Glutamatergic neuron (in vitro differentiated cells): ENCODE data around the gene C15orf39. TPM values are rescaled to one million over a fixed set of nuclear protein-coding genes. Genes with fewer than 3 reads are reported as not detected.
"Not testable (repeated sequence)": the region's sequence is repeated elsewhere in the genome, so short reads cannot be mapped to it uniquely, and the experiment has no call there.

Source experiments
- DNase-seq: peaks from one replicate; pipeline ENCODE4 v3.0.0; 2022
- H3K27ac Mint-ChIP-seq: one replicate; pipeline ENCODE4 v1.8.0; 2020; ENCODE audit warnings: mild to moderate bottlenecking, mixed read lengths, inconsistent platforms; ENCODE audit not compliant: unreplicated experiment
- H3K27me3 Mint-ChIP-seq: one replicate; pipeline ENCODE4 v1.8.0; 2020; ENCODE audit warnings: mild to moderate bottlenecking, moderate library complexity, mixed read lengths, inconsistent platforms; ENCODE audit not compliant: unreplicated experiment
- H3K36me3 Mint-ChIP-seq: one replicate; pipeline ENCODE4 v1.8.0; 2020; ENCODE audit warnings: mild to moderate bottlenecking, mixed read lengths, inconsistent platforms; ENCODE audit not compliant: unreplicated experiment
- H3K4me1 Mint-ChIP-seq: one replicate; pipeline ENCODE4 v1.8.0; 2020; ENCODE audit warnings: mild to moderate bottlenecking, low read depth, mixed read lengths, inconsistent platforms; ENCODE audit not compliant: unreplicated experiment
- H3K4me3 Mint-ChIP-seq: one replicate; pipeline ENCODE4 v1.8.0; 2020; ENCODE audit warnings: mild to moderate bottlenecking, mixed read lengths, inconsistent platforms; ENCODE audit not compliant: unreplicated experiment
- H3K9me3 Mint-ChIP-seq: one replicate; pipeline ENCODE4 v1.8.0; 2020; ENCODE audit warnings: mild to moderate bottlenecking, moderate library complexity, mixed read lengths, inconsistent platforms; ENCODE audit not compliant: unreplicated experiment
- total RNA-seq: library from RNA; stranded (reverse); fragmentation: NEBNext Ultra II Directional; extraction: Animal tissue kit (Norgen Biotek cat#: 25700); gene quantifications from one replicate; pipeline ENCODE4 v1.2.1, GENCODE V29; 2021; ENCODE audit not compliant: unreplicated experiment

C15orf39 gene
- total RNA-seq, 1 donor from 2014 or later: 9.0 TPM

DNA sequence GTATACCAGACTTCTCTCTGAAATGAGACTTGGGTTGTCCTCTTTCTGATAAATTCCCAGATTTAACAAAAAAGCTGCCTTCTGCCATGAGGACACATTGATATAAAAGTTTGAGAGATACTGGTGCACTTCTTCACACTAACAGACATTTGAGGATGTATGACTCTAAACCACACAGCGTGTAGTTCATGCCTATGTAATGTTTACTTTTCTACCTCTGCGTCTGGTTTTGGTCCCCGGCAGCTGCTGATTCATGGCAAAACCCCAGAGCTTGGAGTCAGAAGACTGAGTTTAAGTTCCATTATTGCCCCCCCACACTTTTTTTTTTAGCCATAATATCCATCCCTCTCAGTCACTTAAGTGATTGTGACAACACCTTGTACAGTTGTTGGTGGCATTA, 58.2 kb downstream of the C15orf39 start:
- not testable (repeated sequence) for H3K9me3 Mint-ChIP-seq, DNase-seq, H3K36me3 Mint-ChIP-seq, H3K27me3 Mint-ChIP-seq, H3K4me3 Mint-ChIP-seq, H3K4me1 Mint-ChIP-seq, H3K27ac Mint-ChIP-seq

Other genes with a start within 250 kb of the C15orf39 start
- gene RPP25, start 245.1 kb upstream of the C15orf39 start, total RNA-seq: 2.3 TPM
- 164 TPM for gene SCAMP5, start 206.3 kb upstream of the C15orf39 start, total RNA-seq
- gene PPCDC, start 178.3 kb upstream of the C15orf39 start, total RNA-seq: 12.7 TPM
- not detected for gene GOLGA6C, start 56.5 kb downstream of the C15orf39 start, total RNA-seq
- not detected for gene GOLGA6D, start 81.0 kb downstream of the C15orf39 start, total RNA-seq
- 66.2 TPM for gene COMMD4, start 134.2 kb downstream of the C15orf39 start, total RNA-seq
- 11.8 TPM for gene NEIL1, start 145.2 kb downstream of the C15orf39 start, total RNA-seq
- gene MAN2C1, start 166.7 kb downstream of the C15orf39 start, total RNA-seq: 300 TPM
- gene SIN3A, start 249.8 kb downstream of the C15orf39 start, total RNA-seq: 45.4 TPM